OCI-LY3 (cell line): ENCODE results near the gene PELI3.
A peak's percentile ranks its signal among the peaks of the same experiment; 100 is the strongest.

Source experiments
- H2AFZ ChIP-seq: fragments of 200-600, 300-600 bp; shearing (Covaris generic); 2 replicates; pipeline ENCODE4 v1.6.0; 2014; ENCODE audit warnings: antibody characterized with exemption, low read depth, low read length
- H3K27ac ChIP-seq: fragments of 200-600, 300-600 bp; sonication (generic); 2 replicates; pipeline ENCODE4 v1.5.1; 2014; ENCODE audit warnings: mild to moderate bottlenecking, low read length, moderate library complexity, mixed read lengths
- H3K27me3 ChIP-seq: fragments of 200-600, 300-600 bp; sonication (generic); 2 replicates; pipeline ENCODE4 v1.6.1; 2014; ENCODE audit warnings: low read depth, low read length, mixed read lengths
- H3K36me3 ChIP-seq: fragments of 200-600, 300-600 bp; sonication (generic); replicated peaks from 2 replicates; pipeline ENCODE3; 2014; ENCODE audit warnings: low read depth, low read length, mixed read lengths
- H3K4me1 ChIP-seq: fragments of 300-600, 200-600 bp; sonication (generic); 2 replicates; pipeline ENCODE4 v1.6.1; 2014; ENCODE audit warnings: low read length, mixed read lengths
- H3K4me2 ChIP-seq: fragments of 200-600, 300-600 bp; sonication (generic); 2 replicates; pipeline ENCODE4 v1.6.1; 2014; ENCODE audit warnings: low read length, mixed read lengths
- H3K4me3 ChIP-seq: fragments of 300-600, 200-600 bp; sonication (generic); 2 replicates; pipeline ENCODE4 v1.5.1; 2014; ENCODE audit warnings: antibody characterized with exemption, mild to moderate bottlenecking, low read length, moderate library complexity
- H3K79me2 ChIP-seq: fragments of 300-600, 200-600 bp; shearing (Covaris generic); 2 replicates; pipeline ENCODE4 v1.6.1; 2014; ENCODE audit warnings: mild to moderate bottlenecking, low read length, mixed read lengths
- H3K9ac ChIP-seq: fragments of 300-600, 200-600 bp; shearing (Covaris generic); 2 replicates; pipeline ENCODE4 v1.6.0; 2014; ENCODE audit warnings: mild to moderate bottlenecking, low read length, moderate library complexity
- H3K9me3 ChIP-seq: fragments of 200-600, 300-600 bp; shearing (Covaris generic); 2 replicates; pipeline ENCODE4 v1.6.1; 2014; ENCODE audit warnings: low read length, mixed read lengths; ENCODE audit not compliant: insufficient read depth
- H4K20me1 ChIP-seq: fragments of 200-600, 300-600 bp; sonication (generic); 2 replicates; pipeline ENCODE4 v1.6.1; 2016; ENCODE audit warnings: low read length, mixed read lengths; ENCODE audit not compliant: insufficient read depth
- EZH2phosphoT487 ChIP-seq: fragments of 200-600 bp; shearing (Covaris generic); IDR thresholded peaks from 2 replicates; pipeline ENCODE4 v1.6.1; 2018; ENCODE audit warnings: antibody characterized with exemption, mixed run types, low read depth
- TF ChIP-seq, protein P1 (sequence below): fragments of 200-600, 300-600 bp; sonication (generic); IDR thresholded peaks from 2 replicates; pipeline ENCODE4 v1.5.1; 2014; ENCODE audit warnings: antibody characterized with exemption, low read length, low read depth

Gene PELI3

DNA sequence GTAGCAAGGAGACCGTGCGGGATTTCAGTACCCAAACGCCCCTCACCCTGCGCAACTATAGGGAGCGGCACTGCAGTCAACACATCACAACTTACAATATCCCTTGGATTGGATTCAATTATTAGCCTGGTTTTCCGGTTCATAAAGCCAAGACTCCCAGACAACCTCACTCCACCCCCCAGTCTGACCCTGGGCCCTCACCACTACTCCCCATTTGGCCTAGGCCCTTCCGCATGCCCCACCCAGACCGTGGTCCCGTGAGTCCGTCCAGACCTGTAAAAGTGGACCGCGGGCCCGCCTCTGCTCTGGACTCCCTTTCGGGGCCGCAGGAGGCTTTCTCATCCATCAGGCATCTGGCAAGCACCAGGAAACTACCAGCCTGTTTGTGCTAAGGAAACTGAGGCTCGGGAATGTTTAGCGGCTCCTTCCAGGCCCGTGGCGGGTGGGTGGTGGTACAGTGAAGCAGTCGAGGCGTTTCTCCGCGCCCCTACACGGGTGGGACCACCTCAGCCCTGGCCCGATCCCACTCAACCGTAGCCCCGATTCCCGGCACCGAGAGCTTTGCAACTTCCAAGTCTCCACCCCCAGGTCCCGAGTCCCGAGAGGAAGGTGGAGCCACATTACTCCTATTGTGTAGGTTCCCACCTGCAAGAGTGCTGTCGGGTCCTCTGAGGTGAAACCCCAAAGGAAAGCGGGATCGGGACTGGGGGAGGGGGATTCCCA lies 12.8 kb downstream of the PELI3 start:
- peaks cover 23% of the 10 kb centered on the region for H3K79me2 ChIP-seq
- no peaks in the 10 kb centered on the region for H3K27me3 ChIP-seq
- H4K20me1 ChIP-seq: no peaks in the 10 kb centered on the region
- H3K4me2 ChIP-seq: peak overlapping the region; percentile 93
- TF ChIP-seq, protein P1, sequence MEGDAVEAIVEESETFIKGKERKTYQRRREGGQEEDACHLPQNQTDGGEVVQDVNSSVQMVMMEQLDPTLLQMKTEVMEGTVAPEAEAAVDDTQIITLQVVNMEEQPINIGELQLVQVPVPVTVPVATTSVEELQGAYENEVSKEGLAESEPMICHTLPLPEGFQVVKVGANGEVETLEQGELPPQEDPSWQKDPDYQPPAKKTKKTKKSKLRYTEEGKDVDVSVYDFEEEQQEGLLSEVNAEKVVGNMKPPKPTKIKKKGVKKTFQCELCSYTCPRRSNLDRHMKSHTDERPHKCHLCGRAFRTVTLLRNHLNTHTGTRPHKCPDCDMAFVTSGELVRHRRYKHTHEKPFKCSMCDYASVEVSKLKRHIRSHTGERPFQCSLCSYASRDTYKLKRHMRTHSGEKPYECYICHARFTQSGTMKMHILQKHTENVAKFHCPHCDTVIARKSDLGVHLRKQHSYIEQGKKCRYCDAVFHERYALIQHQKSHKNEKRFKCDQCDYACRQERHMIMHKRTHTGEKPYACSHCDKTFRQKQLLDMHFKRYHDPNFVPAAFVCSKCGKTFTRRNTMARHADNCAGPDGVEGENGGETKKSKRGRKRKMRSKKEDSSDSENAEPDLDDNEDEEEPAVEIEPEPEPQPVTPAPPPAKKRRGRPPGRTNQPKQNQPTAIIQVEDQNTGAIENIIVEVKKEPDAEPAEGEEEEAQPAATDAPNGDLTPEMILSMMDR: no peak
- no peak for TF ChIP-seq EZH2phosphoT487
- peak overlapping the region; percentile 86 for H3K9ac ChIP-seq
- H3K27ac ChIP-seq: peak overlapping the region; percentile 55
- H3K4me1 ChIP-seq: peaks cover 8% of the 10 kb centered on the region
- no peaks in the 10 kb centered on the region for H3K9me3 ChIP-seq
- peak overlapping the region; percentile 28; the same call in 1 of the 2 replicates for H2AFZ ChIP-seq
- peak overlapping the region; percentile 89 for H3K4me3 ChIP-seq
- H3K36me3 ChIP-seq: peaks cover 7% of the 10 kb centered on the region

DNA sequence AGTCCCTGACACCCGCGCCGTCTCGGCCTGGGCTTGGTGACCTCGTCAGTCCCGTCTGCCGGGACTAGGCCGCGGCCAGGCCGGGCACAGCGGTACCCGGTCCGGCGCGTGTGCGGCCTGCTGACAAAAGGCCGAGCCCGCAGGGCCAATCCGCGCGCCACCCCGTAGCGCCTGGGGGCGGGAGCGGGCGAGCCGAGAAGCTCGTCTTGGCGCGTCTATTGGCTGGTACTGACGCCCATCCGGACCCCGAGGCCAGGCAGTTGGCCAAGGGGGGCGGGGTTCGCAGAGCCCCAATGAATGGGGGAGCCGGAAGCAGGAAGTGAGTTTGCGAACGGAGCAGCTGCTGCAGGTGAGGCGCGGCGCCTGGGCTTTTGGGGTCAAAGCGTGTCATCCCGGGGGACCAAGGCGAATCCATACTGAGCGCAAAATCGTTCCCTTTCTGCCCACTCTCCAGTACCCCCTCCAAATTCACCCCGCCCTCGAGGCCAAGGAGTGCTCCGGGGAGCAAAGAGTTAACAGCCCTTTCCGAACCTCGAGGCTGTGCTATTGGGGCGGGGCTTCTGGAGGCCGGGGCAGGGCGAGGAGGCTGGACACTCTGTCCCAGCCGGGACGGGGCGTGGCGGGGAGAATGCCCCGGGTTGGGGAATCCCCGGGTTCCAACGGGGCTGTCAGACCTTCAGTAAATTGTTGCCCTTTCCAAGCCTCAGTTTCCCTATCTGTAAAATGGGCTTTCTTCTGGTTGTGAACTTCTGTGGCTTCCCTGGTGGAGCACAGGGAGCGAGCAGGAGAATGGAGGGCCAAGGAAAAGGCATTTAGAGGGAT lies 13.6 kb downstream of the PELI3 start, which contains the start of gene DPP3:
DPP3 (plus strand) TSS at position 318 of the 822 bp plus-strand sequence. CDS start 1,767 bp downstream, outside the sequence.
- peaks cover 8% of the 10 kb centered on the region for H3K4me1 ChIP-seq
- H3K27ac ChIP-seq: peak within 1 kb of the TSS; percentile 57
- H3K9ac ChIP-seq: peak within 1 kb of the TSS; percentile 86
- peaks cover 23% of the 10 kb centered on the region for H3K79me2 ChIP-seq
- H3K4me3 ChIP-seq: peak within 1 kb of the TSS; percentile 89
- H2AFZ ChIP-seq: peak within 1 kb of the TSS; percentile 69
- peak within 1 kb of the TSS; percentile 97 for H3K4me2 ChIP-seq
- no peaks in the 10 kb centered on the region for H3K27me3 ChIP-seq
- H3K36me3 ChIP-seq: peaks cover 7% of the 10 kb centered on the region
- no peaks in the 10 kb centered on the region for H3K9me3 ChIP-seq
- H4K20me1 ChIP-seq: no peaks in the 10 kb centered on the region
- TF ChIP-seq EZH2phosphoT487: no peak
- TF ChIP-seq, protein P1: no peak

DNA sequence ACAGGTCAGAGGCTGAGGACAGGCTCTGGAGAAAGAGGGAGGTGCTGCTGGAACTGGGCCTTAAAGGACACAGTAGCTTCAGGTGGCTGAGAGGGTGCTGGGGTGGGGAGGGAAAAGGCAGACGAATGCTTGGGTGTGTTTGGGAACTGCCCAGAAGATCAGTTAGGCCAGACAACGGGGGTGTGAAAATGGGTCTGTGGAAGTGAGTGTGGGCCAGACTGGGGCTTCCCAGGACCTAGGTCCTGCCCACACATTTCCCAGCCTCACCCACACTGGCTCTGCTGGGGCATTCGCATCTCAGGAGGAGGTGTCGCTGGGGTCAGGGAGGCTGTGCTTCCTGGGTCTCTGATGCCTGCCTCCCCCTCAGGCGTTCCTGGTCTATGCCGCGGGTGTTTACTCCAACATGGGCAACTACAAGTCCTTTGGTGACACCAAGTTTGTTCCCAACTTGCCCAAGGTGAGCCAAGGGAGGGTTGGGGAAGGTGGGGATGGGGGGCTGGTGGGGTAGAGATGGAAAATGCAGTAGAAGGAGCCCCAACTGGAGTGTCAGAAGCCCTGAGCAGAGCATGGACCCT lies 18.2 kb downstream of the PELI3 start:
- no peak overlapping the region for H3K9ac ChIP-seq
- H3K4me2 ChIP-seq: no peak overlapping the region
- H3K4me3 ChIP-seq: no peak overlapping the region
- H3K79me2 ChIP-seq: peaks cover 11% of the 10 kb centered on the region
- TF ChIP-seq, protein P1: no peak
- H3K36me3 ChIP-seq: peaks cover 17% of the 10 kb centered on the region
- H3K27me3 ChIP-seq: no peaks in the 10 kb centered on the region
- no peaks in the 10 kb centered on the region for H3K9me3 ChIP-seq
- H2AFZ ChIP-seq: no peak overlapping the region
- H4K20me1 ChIP-seq: no peaks in the 10 kb centered on the region; the same call in 1 of the 2 replicates
- H3K27ac ChIP-seq: no peak overlapping the region
- peaks cover 5% of the 10 kb centered on the region for H3K4me1 ChIP-seq

DNA sequence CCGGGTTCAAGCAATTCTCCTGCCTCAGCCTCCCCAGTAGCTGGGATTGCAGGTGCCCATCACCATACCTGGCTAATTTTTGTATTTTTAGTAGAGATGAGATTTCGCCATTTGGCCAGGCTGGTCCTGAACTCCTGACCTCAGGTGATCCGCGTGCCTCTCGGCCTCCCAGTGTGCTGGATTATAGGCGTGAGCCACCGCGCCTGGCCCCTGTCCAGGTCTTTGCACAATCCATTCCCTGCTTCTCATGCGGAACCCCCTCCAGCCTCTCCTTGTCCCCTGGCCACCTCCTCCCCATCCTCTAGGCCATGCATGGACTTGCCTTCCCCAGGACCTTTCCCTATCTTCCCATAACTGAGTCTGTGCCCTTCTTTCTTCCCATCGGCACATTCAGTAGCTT lies 22.3 kb downstream of the PELI3 start:
- TF ChIP-seq, protein P1: no peak
- TF ChIP-seq EZH2phosphoT487: no peak
- Histone ChIP-seq H3K4me2 (no peak overlapping the region), H3K9me3 (no peaks in the 10 kb centered on the region), H3K9ac (no peak overlapping the region), H3K36me3 (peaks cover 23% of the 10 kb centered on the region), H3K27ac (no peak overlapping the region), H3K27me3 (no peaks in the 10 kb centered on the region), H3K4me3 (no peak overlapping the region), H2AFZ (no peak overlapping the region), H3K4me1 (no peaks in the 10 kb centered on the region), H3K79me2 (no peaks in the 10 kb centered on the region), H4K20me1 (no peaks in the 10 kb centered on the region; the same call in 1 of the 2 replicates)
